Thyroid gland (tissue), 4 donors: ENCODE measurements around the gene CDH4. TPM values are rescaled to one million over a fixed set of nuclear protein-coding genes. Genes with fewer than 3 reads are reported as not detected.

Source experiments
- DNase-seq, 2 donors: peaks; one replicate each; pipeline ENCODE4 v3.0.0-alpha.2; 2019
- H3K27ac ChIP-seq, 3 donors: fragments of 200-600 bp; sonication (generic); 1 replicate in 2 of 3; 2 replicates in 1 of 3; pipeline ENCODE4 v1.5.1; 2016 to 2019; ENCODE audit warnings: mild to moderate bottlenecking in 1 of 3, moderate library complexity in 1 of 3
- H3K27me3 ChIP-seq: fragments of 200-600 bp; sonication (generic); one replicate; pipeline ENCODE4 v1.5.1; 2019
- H3K36me3 ChIP-seq, 2 donors: fragments of 200-600 bp; sonication (generic); one replicate each; pipeline ENCODE4 v1.5.1; 2016 to 2019
- H3K4me1 ChIP-seq, 2 donors: fragments of 200-600 bp; sonication (generic); one replicate each; pipeline ENCODE4 v1.5.1; 2017 to 2019
- H3K4me3 ChIP-seq, 3 donors: fragments of 200-600 bp; sonication (generic); replicated peaks in 1 of 3; 1 replicate in 2 of 3; 2 replicates in 1 of 3; pipeline ENCODE4 v1.5.1; 2016; ENCODE audit warnings: mild to moderate bottlenecking in 1 of 3
- H3K9me3 ChIP-seq: fragments of 200-600 bp; sonication (generic); one replicate; pipeline ENCODE4 v1.5.1; 2017
- POLR2A ChIP-seq, 2 donors: fragments of 450-650 bp; IDR thresholded peaks; one replicate each; pipeline ENCODE4 v1.6.1; 2017; ENCODE audit warnings: antibody characterized with exemption in 2 of 2, mild to moderate bottlenecking in 2 of 2, moderate library complexity in 1 of 2
- WGBS, 2 donors: methylation state at CpG; one replicate each; pipeline ENCODE4 v1.1.5; 2017; 5-methylcytosine and 5-hydroxymethylcytosine counted together
- intact Hi-C: fragments of 100-400 bp; cut with DNase I; formaldehyde crosslinking; loops from one replicate; pipeline ENCODE4 v1.15.1; 2023
- total RNA-seq, 4 donors: library from RNA; depleted of rRNA; stranded (reverse); fragments of >200 nt; gene quantifications; one replicate each; pipeline ENCODE4 v1.2.3, GENCODE V29; 2016
- TF ChIP-seq, protein P1 (sequence below), 6 experiments: fragments of 200-600 bp in 3 of 6; fragments of 450-650 bp in 3 of 6; sonication (generic) in 3 of 6; IDR thresholded peaks; one replicate each; pipeline ENCODE4 v1.5.1; 2016 to 2019; ENCODE audit warnings: antibody characterized with exemption in 6 of 6, mild to moderate bottlenecking in 2 of 6, inconsistent platforms in 1 of 6, moderate library complexity in 1 of 6

Gene CDH4
- total RNA-seq, 4 donors from 2014 or later, result 0.22 to 0.29 (median 0.29) TPM; not detected in 1

DNA sequence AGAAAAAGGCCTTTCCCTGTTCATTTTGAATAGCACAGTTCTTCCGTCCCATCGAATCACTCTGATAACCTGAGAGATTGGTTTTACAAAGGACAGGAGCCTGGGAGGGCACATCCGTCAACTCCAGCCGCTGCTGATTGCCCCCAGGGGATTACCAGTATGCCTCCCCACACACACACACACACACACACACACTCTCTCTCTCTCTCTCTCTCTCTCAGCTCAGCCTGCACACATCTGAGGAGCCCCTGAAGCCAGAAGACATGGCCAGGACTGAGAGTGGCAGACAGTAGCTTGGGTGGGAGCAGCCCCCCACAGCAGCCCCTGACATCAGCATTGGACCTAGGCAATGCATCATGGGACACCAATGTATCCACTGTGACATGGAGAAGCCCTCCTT, 13.2 kb upstream of the CDH4 start:
- TF ChIP-seq, protein P1, sequence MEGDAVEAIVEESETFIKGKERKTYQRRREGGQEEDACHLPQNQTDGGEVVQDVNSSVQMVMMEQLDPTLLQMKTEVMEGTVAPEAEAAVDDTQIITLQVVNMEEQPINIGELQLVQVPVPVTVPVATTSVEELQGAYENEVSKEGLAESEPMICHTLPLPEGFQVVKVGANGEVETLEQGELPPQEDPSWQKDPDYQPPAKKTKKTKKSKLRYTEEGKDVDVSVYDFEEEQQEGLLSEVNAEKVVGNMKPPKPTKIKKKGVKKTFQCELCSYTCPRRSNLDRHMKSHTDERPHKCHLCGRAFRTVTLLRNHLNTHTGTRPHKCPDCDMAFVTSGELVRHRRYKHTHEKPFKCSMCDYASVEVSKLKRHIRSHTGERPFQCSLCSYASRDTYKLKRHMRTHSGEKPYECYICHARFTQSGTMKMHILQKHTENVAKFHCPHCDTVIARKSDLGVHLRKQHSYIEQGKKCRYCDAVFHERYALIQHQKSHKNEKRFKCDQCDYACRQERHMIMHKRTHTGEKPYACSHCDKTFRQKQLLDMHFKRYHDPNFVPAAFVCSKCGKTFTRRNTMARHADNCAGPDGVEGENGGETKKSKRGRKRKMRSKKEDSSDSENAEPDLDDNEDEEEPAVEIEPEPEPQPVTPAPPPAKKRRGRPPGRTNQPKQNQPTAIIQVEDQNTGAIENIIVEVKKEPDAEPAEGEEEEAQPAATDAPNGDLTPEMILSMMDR (IDR thresholded peaks at IDR 0.05), result no peak
- TF ChIP-seq POLR2A (IDR thresholded peaks at IDR 0.05), result no peak
- H3K4me3 ChIP-seq, result no peak overlapping the region
- intact Hi-C loops, result no loop called here
- no peaks in the 10 kb centered on the region for H3K4me1 ChIP-seq
- no peaks in the 10 kb centered on the region for H3K9me3 ChIP-seq
- no peak for DNase-seq
- H3K36me3 ChIP-seq, result no peaks in the 10 kb centered on the region
- WGBS, 2 donors, result 43 to 45% methylated on average over 4 of the region's 4 CpGs
- H3K27ac ChIP-seq, result no peak overlapping the region
- no peaks in the 10 kb centered on the region for H3K27me3 ChIP-seq

DNA sequence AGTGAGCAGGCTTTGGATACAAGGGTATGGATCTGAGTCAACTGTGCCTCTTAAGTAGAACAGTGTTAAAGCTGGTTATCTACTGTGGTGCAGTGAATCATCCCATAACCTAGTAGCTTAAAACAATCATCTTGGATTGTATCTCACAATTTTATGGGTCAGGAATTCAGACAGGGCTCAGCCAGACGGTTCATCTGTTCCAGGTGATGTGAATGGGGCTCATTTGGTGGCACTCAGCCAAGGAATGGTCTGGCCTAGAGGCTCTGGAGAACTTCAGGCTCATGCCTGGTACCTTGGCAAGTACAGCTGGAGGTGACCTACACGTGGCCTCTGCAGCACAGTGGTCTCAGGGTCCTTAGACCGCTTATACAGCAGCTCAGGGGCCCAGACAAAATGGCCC, 11.2 kb upstream of the CDH4 start:
- Histone ChIP-seq H3K4me1 (no peaks in the 10 kb centered on the region), H3K27me3 (no peaks in the 10 kb centered on the region), H3K4me3 (no peak overlapping the region), H3K36me3 (no peaks in the 10 kb centered on the region), H3K9me3 (no peaks in the 10 kb centered on the region), H3K27ac (no peak overlapping the region)
- intact Hi-C loops, result no loop called here
- 74 to 80% methylated on average over 1 to 3 of the region's 3 CpGs for WGBS, 2 donors
- DNase-seq, result no peak
- TF ChIP-seq, protein P1 (IDR thresholded peaks at IDR 0.05), result no peak
- TF ChIP-seq POLR2A (IDR thresholded peaks at IDR 0.05), result no peak

DNA sequence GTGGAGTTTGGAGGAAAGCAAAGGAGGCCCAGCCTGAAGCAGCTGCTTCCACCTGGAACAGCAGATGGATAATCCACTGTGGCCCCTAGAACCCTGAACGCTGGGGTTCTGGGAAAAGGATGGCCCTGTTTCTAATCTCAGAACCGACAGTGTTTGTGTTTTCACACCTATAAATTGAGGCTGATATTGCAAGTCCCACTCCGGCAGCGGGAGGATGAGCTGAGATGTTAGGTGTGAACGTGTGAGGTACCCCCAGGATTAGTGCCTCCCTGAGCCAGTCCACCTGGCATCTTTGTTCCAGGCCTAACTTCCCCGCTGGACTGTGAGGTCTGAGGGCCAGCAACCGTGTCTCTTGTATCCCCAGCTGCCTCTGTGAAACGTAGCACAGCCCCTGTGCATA, 7.8 kb upstream of the CDH4 start:
- Histone ChIP-seq H3K4me3 (no peak overlapping the region), H3K4me1 (no peaks in the 10 kb centered on the region), H3K9me3 (no peaks in the 10 kb centered on the region), H3K27me3 (no peaks in the 10 kb centered on the region), H3K36me3 (no peaks in the 10 kb centered on the region), H3K27ac (no peak overlapping the region)
- intact Hi-C loops, result no loop called here
- 65 to 68% methylated on average over 8 of the region's 8 CpGs for WGBS, 2 donors
- TF ChIP-seq, protein P1 (IDR thresholded peaks at IDR 0.05), result no peak
- no peak for TF ChIP-seq POLR2A (IDR thresholded peaks at IDR 0.05)
- DNase-seq, result no peak

DNA sequence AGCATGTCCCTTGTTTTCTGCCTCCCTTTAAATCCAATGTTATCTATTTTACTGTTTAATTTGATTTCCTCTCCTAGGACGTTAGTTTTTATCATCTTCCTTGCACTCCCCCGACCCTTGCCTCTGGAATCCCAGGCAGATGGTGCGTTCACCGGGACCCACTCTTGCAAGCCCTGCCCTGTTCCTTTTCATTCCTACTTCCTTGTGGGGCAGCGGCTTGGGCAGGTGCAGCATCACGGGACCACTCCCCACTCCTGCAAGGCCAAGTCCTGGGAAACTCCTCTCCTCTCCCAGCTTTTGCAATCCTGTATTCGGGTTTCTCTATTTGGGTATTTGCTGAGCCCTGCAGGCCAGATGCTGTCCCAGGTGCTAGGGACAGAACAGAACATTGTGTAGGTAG, 5.8 kb upstream of the CDH4 start:
- intact Hi-C loops, result no loop called here
- no peak for TF ChIP-seq POLR2A (IDR thresholded peaks at IDR 0.05)
- TF ChIP-seq, protein P1 (IDR thresholded peaks at IDR 0.05), result no peak
- peaks cover 3% of the 10 kb centered on the region for H3K27me3 ChIP-seq

DNA sequence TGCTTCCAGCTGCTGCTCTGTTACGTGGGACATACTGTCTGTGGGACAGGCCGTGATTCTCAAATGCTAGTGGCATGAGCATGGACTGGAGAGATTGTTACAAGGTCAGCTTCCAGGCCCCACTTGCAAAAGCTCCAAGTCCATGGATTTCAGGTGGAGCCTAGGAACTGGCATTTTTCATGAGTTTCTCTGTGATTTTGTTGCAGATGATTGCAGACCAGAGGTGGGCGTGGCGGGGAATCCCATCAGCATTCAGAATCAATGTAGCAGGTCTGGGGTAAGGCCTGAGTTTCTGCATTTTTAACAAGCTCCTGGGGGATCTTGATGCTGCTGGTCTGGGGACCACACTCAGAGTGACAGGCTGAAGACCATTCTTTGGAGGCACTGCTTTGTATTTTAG, 2.4 kb upstream of the CDH4 start:
- peaks cover 9% of the 10 kb centered on the region for H3K27me3 ChIP-seq
- TF ChIP-seq POLR2A (IDR thresholded peaks at IDR 0.05), result no peak
- TF ChIP-seq, protein P1 (IDR thresholded peaks at IDR 0.05), result no peak
- intact Hi-C loops, result no loop called here

More for the DNA sequence above, 5.8 kb upstream of the CDH4 start:
- DNase-seq, result no peak
- Histone ChIP-seq H3K9me3 (no peaks in the 10 kb centered on the region), H3K27ac (no peak overlapping the region), H3K4me1 (no peaks in the 10 kb centered on the region), H3K4me3 (no peak overlapping the region), H3K36me3 (no peaks in the 10 kb centered on the region)
- 67 to 72% methylated on average over 7 of the region's 7 CpGs for WGBS, 2 donors

More for the DNA sequence above, 2.4 kb upstream of the CDH4 start:
- WGBS, 2 donors, result 84 to 87% methylated on average over 3 to 4 of the region's 4 CpGs
- Histone ChIP-seq H3K4me3 (no peak overlapping the region), H3K36me3 (no peaks in the 10 kb centered on the region), H3K27ac (no peak overlapping the region), H3K4me1 (peaks cover 0 to 13% of the 10 kb centered on the region in 2 donors), H3K9me3 (no peaks in the 10 kb centered on the region)
- no peak for DNase-seq
